DND-41 (cell line): ENCODE results near the gene FAM47C.
"Not testable (repeated sequence)": the region's sequence is repeated elsewhere in the genome, so short reads cannot be mapped to it uniquely, and the experiment has no call there.

Experiments used
- ATAC-seq: fragments of 200-7000 bp; cut with Tn5 transposase; 3 replicates; pipeline ENCODE4 v1.9.1; 2021; ENCODE audit warnings: low read depth; ENCODE audit not compliant: insufficient read depth
- DNase-seq: peaks from one replicate; pipeline ENCODE4 v3.0.0-alpha.2; 2020
- H2AFZ ChIP-seq: 2 replicates; pipeline ENCODE4 v1.6.0; 2012; ENCODE audit warnings: low read depth, low read length
- H3K27ac ChIP-seq: 2 replicates; pipeline ENCODE4 v1.5.1; 2012; ENCODE audit warnings: low read length, inconsistent platforms
- H3K27me3 ChIP-seq: fragments of 200-600 bp; sonication (generic); 2 replicates; pipeline ENCODE4 v1.6.0; 2012; ENCODE audit warnings: low read length, mild to moderate bottlenecking, inconsistent platforms; ENCODE audit not compliant: insufficient read depth, poor library complexity
- H3K36me3 ChIP-seq: 2 replicates; pipeline ENCODE4 v1.5.1; 2012; ENCODE audit warnings: low read length, inconsistent platforms; ENCODE audit not compliant: insufficient read depth
- H3K4me1 ChIP-seq: 2 replicates; pipeline ENCODE4 v1.5.1; 2012; ENCODE audit warnings: mild to moderate bottlenecking, low read length; ENCODE audit not compliant: insufficient read depth
- H3K4me2 ChIP-seq: 2 replicates; pipeline ENCODE4 v1.6.0; 2012; ENCODE audit warnings: mild to moderate bottlenecking, moderate library complexity, low read length, inconsistent platforms; ENCODE audit not compliant: insufficient read depth
- H3K4me3 ChIP-seq, 2 experiments: fragments of 200-600 bp in 1 of 2; shearing (Covaris generic) in 1 of 2; 2 replicates each; pipeline ENCODE4 v1.5.1; 2012 to 2016; ENCODE audit warnings: inconsistent platforms in 2 of 2, low read length in 2 of 2, mild to moderate bottlenecking in 2 of 2, low read depth in 1 of 2, moderate library complexity in 1 of 2
- H3K79me2 ChIP-seq: 2 replicates; pipeline ENCODE4 v1.6.0; 2012; ENCODE audit warnings: low read length, inconsistent platforms; ENCODE audit not compliant: insufficient read depth
- H3K9ac ChIP-seq: 2 replicates; pipeline ENCODE4 v1.6.0; 2012; ENCODE audit warnings: low read depth, mild to moderate bottlenecking, inconsistent platforms, low read length, moderate library complexity
- H3K9me3 ChIP-seq: 2 replicates; pipeline ENCODE4 v1.5.1; 2012; ENCODE audit warnings: low read length, moderate library complexity, mild to moderate bottlenecking, inconsistent platforms; ENCODE audit not compliant: insufficient read depth, severe bottlenecking
- H4K20me1 ChIP-seq: 2 replicates; pipeline ENCODE4 v1.6.0; 2012; ENCODE audit warnings: low read length; ENCODE audit not compliant: insufficient read depth
- CTCF ChIP-seq: IDR thresholded peaks from 2 replicates; pipeline ENCODE4 v1.5.1; 2012; ENCODE audit warnings: borderline replicate concordance, low read length, moderate library complexity, mild to moderate bottlenecking; ENCODE audit not compliant: poor library complexity, severe bottlenecking; ENCODE audit errors: extremely low read depth
- EZH2 ChIP-seq: IDR thresholded peaks from 3 replicates; pipeline ENCODE4 v1.6.1; 2012; ENCODE audit warnings: borderline replicate concordance, low read depth, mild to moderate bottlenecking, moderate library complexity, low read length, inconsistent platforms; ENCODE audit not compliant: severe bottlenecking

Gene FAM47C

DNA sequence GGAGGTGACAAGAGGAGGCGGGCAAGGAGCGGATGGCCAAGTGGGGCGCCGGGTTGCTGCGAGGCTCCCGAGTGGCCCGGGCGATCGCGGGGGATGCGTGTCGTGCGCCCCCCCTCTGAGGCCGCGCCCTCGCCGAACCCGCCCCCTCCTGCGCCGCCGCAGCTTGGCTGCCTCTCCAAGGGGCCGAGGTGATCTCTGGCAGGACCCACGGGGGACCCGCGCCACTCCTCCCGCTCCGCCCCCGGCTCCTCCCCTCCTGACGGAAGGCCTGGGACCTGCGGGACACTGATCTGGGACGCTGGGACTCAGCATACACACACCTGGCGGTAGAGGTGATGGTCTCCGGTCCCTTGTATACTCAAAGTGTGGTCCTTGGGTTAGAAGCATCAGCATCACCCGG lies 21.9 kb upstream of the FAM47C start:
- H3K27me3 ChIP-seq: no peaks in the 10 kb centered on the region
- H3K4me3 ChIP-seq: no peak overlapping the region
- no peaks in the 10 kb centered on the region for H4K20me1 ChIP-seq
- TF ChIP-seq EZH2: no peak
- no peak for TF ChIP-seq CTCF
- no peaks in the 10 kb centered on the region for H3K9me3 ChIP-seq
- no peaks in the 10 kb centered on the region for H3K36me3 ChIP-seq
- DNase-seq (no peak), ATAC-seq (no peak)
- no peak overlapping the region for H3K9ac ChIP-seq
- no peaks in the 10 kb centered on the region for H3K4me1 ChIP-seq
- no peaks in the 10 kb centered on the region for H3K79me2 ChIP-seq
- H3K4me2 ChIP-seq: no peak overlapping the region
- H3K27ac ChIP-seq: no peak overlapping the region
- no peak overlapping the region for H2AFZ ChIP-seq

- H3K9ac ChIP-seq, H3K79me2 ChIP-seq, H4K20me1 ChIP-seq, H3K27me3 ChIP-seq, H3K4me3 ChIP-seq, H3K27ac ChIP-seq, H3K9me3 ChIP-seq, H2AFZ ChIP-seq, ATAC-seq, DNase-seq, H3K4me1 ChIP-seq, H3K36me3 ChIP-seq, H3K4me2 ChIP-seq: not testable (repeated sequence)
Observed at GRCh38 chrX:36987212-36987611, 21.0 kb upstream of the FAM47C start.

- Histone ChIP-seq H3K9ac (no peak overlapping the region), H3K4me1 (no peaks in the 10 kb centered on the region), H3K36me3 (no peaks in the 10 kb centered on the region), H2AFZ (no peak overlapping the region), H3K27me3 (no peaks in the 10 kb centered on the region), H3K9me3 (no peaks in the 10 kb centered on the region), H3K27ac (no peak overlapping the region), H3K4me3 (no peak overlapping the region), H3K4me2 (no peak overlapping the region), H3K79me2 (no peaks in the 10 kb centered on the region), H4K20me1 (no peaks in the 10 kb centered on the region)
- DNase-seq (no peak), ATAC-seq (no peak)
- no peak for TF ChIP-seq EZH2
Observed at GRCh38 chrX:37000140-37000539, 8.0 kb upstream of the FAM47C start.

DNA sequence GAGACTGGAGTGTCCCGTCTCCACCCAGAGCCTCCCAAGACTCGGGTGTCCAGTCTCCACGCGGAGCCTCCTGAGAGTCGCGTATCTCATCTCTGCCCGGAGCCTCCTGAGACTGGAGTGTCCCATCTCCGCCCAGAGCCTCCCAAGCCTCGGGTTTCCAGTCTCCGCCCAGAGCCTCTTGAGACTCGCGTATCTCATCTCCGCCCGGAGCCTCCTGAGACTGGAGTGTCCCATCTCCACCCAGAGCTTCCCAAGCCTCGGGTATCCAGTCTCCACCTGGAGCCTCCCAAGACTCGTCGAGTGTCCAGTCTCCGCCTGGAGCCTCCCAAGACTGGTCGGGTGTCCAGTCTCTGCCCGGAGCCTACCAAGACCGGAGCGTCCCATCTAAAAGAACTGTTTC lies 2.3 kb downstream of the FAM47C start:
- TF ChIP-seq CTCF: no peak
- no peak for TF ChIP-seq EZH2
- Histone ChIP-seq H3K36me3 (no peaks in the 10 kb centered on the region), H3K27me3 (no peaks in the 10 kb centered on the region), H3K9ac (no peak overlapping the region), H4K20me1 (no peaks in the 10 kb centered on the region), H2AFZ (no peak overlapping the region), H3K9me3 (no peaks in the 10 kb centered on the region), H3K4me3 (no peak overlapping the region), H3K79me2 (no peaks in the 10 kb centered on the region), H3K4me1 (no peaks in the 10 kb centered on the region), H3K27ac (no peak overlapping the region), H3K4me2 (no peak overlapping the region)
- DNase-seq (no peak), ATAC-seq (no peak)

DNA sequence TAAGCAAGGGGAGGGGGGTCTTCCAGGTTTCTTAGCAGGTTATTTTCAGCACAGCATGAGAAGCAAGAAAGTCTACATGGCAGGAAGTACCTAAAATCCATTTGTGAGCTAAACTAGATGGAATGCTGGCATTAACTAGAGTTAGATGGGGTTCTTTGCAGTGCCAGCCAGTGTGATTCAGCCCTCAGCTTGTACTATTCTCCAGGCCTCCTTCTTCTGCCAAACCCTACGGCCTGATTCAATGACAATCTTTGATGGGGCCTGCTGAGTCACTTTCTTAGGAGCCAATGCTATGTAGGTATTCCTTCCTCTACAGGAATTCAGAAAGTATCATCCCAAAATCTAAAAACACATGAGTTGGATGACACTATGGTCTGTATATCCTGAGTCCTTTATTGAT lies 26.1 kb downstream of the FAM47C start:
- not testable (repeated sequence) for H3K4me1 ChIP-seq, H3K4me2 ChIP-seq, H3K36me3 ChIP-seq, H3K9ac ChIP-seq, ATAC-seq, H3K4me3 ChIP-seq, H3K27ac ChIP-seq, DNase-seq, H3K79me2 ChIP-seq, H4K20me1 ChIP-seq, H3K9me3 ChIP-seq, H3K27me3 ChIP-seq, H2AFZ ChIP-seq

DNA sequence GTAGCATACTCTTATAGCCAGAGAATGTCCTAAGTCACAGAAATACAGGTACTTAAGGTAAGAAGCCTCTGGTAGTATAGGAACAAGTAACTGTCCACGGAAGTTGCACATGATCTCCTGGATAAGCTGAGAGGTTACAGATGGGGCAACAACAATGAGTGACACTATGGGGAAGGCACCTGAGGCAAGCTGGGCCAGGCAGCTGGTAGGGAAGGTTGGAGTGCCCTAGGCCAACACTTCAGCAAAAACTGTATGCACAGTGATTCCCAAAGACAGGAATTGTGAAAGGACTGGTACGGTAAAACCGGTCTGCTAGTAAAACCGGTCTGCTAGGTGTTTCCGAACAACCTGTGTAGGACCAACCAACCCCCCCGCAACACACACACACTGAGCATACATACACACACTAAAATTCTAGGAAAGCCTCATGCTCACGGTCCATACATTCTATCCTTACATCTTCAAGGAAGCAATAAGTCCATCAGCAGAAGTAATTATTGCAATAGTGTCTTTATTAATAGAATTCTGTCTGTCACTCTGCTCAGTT lies 28.6 kb downstream of the FAM47C start:
- not testable (repeated sequence) for H3K9me3 ChIP-seq, H3K79me2 ChIP-seq, H3K4me3 ChIP-seq, H3K4me2 ChIP-seq, H3K27me3 ChIP-seq, H4K20me1 ChIP-seq, DNase-seq, ATAC-seq, H3K27ac ChIP-seq, H3K4me1 ChIP-seq, H3K9ac ChIP-seq, H3K36me3 ChIP-seq, H2AFZ ChIP-seq

GRCh38 chrX:37038814-37039213 lies 30.6 kb downstream of the FAM47C start:
- H3K79me2 ChIP-seq, H3K4me3 ChIP-seq, DNase-seq, H3K36me3 ChIP-seq, H2AFZ ChIP-seq, H3K27ac ChIP-seq, H3K27me3 ChIP-seq, H3K9ac ChIP-seq, H3K4me2 ChIP-seq, H3K4me1 ChIP-seq, ATAC-seq, H3K9me3 ChIP-seq, H4K20me1 ChIP-seq: not testable (repeated sequence)
